Measurements from ENCODE around the gene ASTN1. TPM values are rescaled to one million over a fixed set of nuclear protein-coding genes. Genes with fewer than 3 reads are reported as not detected.

Gene ASTN1
- total RNA-seq, 2 donors from 2014 or later = 1.3 TPM

DNA sequence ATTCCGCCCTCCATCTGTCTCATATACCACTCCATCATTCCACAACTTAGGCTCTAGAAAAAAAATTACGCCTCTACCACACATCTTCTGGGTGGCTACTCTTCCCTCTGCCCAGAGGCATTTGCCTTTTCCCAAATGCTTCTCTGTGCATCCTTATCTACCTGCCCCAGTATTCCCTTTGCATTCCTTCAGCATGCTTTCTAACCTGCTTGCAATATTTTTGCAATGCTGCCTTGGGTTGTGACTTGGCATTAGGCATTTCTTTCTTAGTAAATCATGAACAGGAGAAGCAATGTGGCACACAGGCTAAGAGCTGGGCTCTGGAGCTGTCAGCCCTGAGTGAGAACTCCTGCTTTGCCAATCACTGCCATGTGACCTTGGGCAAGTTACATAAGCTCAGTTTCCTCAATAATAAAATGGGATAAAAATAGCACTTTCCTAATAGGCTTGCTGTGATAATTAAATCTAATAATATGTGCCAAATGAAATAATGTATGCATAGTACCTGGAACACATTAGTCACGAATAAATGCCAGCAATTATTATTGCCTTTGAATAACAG is 276.0 kb downstream of the ASTN1 start:
- H3K4me1 ChIP-seq = no peaks in the 10 kb centered on the region
- no peaks in the 10 kb centered on the region for H3K36me3 ChIP-seq
- no peak overlapping the region for H3K27ac ChIP-seq
- no peak for DNase-seq (ENCODE audit: low spot score)
- no peak overlapping the region for H3K4me3 ChIP-seq
- TF ChIP-seq CTCF (IDR thresholded peaks at IDR 0.05) = no peak
- no peaks in the 10 kb centered on the region for H3K27me3 ChIP-seq
- H3K9me3 ChIP-seq = no peaks in the 10 kb centered on the region

DNA sequence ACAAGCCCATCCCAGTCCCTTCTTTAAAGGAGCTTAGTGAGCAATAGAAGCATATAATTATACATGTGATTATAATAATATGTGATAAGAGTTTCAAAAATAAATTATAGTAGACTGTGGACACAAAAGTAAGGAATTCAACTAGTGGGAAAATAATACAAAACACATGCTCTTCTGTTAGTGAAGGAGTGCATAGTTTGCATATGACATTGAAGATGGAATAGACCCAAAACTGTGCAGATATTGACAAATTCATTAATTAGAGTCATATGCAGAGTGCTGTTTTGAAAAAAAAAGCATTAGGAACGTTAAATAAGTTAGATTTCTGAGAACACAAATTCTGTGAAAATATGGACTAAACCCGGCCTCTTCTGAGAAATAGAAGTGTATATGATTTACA is 278.8 kb downstream of the ASTN1 start:
- no peak for TF ChIP-seq CTCF (IDR thresholded peaks at IDR 0.05)

DNA sequence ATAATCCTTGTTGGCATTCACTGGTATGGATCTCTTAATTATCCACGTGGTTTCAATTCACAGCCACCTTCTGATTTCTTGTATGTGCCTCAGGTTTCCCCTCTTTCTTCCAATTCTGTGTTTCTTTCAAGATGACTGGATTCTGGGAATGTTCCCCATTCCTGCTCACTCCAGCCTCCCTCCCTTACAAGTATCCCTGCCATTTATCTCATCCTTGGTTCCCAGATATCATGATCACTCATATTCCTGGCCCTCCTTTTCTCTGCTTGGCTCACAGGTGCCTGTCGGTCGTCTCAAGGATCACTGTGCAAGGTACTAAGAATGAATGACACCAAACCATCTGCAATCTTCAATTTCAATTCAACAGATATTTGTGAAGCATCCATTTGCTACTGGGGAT is 279.2 kb downstream of the ASTN1 start:
- H3K9me3 ChIP-seq = no peaks in the 10 kb centered on the region
- no peak overlapping the region for H3K4me3 ChIP-seq
- DNase-seq (ENCODE audit: low spot score) = no peak
- TF ChIP-seq CTCF (IDR thresholded peaks at IDR 0.05) = no peak
- no peaks in the 10 kb centered on the region for H3K27me3 ChIP-seq
- H3K4me1 ChIP-seq = no peaks in the 10 kb centered on the region
- no peaks in the 10 kb centered on the region for H3K36me3 ChIP-seq
- no peak overlapping the region for H3K27ac ChIP-seq

More for the DNA sequence above, 278.8 kb downstream of the ASTN1 start:
- no peaks in the 10 kb centered on the region for H3K36me3 ChIP-seq
- H3K4me1 ChIP-seq = no peaks in the 10 kb centered on the region
- no peaks in the 10 kb centered on the region for H3K9me3 ChIP-seq
- H3K27ac ChIP-seq = no peak overlapping the region
- DNase-seq (ENCODE audit: low spot score) = no peak
- H3K4me3 ChIP-seq = no peak overlapping the region
- no peaks in the 10 kb centered on the region for H3K27me3 ChIP-seq

DNA sequence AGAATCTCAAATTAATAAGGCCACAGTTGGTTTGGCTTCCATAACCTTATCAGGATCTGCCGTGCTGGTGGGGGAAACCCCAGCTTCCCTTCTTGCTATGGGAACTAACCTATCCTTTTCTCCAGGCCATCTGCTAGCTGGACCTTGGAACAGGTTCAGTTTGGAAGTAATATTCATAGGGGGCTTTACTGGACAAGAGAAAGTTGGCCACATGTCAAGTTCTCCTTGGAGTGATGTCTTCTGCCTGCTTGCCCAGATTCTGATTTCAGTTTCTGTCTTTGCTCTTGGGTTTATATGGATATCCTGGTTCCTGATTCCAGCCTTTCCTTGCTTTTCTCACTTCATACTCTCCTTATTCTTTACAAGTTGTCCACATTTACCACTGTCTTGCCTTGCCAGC is 279.6 kb downstream of the ASTN1 start:
- Histone ChIP-seq H3K27ac (no peak overlapping the region), H3K4me1 (no peaks in the 10 kb centered on the region), H3K27me3 (no peaks in the 10 kb centered on the region), H3K36me3 (no peaks in the 10 kb centered on the region), H3K9me3 (no peaks in the 10 kb centered on the region), H3K4me3 (no peak overlapping the region)
- no peak for DNase-seq (ENCODE audit: low spot score)
- no peak for TF ChIP-seq CTCF (IDR thresholded peaks at IDR 0.05)

GRCh38 chr1:176884286-176884685 is 280.2 kb downstream of the ASTN1 start:
- no peak for DNase-seq (ENCODE audit: low spot score)
- Histone ChIP-seq H3K27me3 (no peaks in the 10 kb centered on the region), H3K9me3 (no peaks in the 10 kb centered on the region), H3K36me3 (no peaks in the 10 kb centered on the region), H3K4me1 (no peaks in the 10 kb centered on the region), H3K27ac (no peak overlapping the region), H3K4me3 (no peak overlapping the region)
- no peak for TF ChIP-seq CTCF (IDR thresholded peaks at IDR 0.05)

DNA sequence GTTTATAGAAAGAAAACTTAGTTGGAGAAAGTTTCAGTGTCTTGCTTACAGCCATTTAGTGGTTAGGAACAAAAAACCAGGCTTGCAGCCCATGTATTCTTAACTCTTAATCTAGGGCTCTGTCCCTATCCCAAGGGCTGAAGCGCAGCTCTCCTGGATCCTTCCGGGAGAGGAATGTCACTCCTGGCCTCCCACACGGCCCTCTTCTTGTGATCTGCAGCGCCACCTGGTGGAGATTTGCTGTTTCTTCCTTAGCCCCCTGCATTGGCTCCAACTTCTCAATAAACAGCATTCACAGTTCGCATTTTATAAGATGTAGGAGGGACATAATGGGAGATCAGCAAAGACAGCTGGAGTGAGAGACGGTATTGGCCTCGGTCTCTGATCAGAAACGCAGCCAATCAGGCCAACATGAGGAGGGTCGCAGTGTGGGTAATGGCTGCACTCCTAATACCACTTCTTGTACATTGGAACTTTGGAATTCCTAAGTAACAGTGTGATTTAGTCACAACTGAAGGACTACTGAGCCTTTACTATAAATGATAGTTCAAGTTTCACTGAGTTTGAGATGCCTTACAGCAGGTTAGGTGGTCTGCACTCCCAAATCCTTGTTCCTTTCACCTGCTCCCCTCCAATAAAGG is 283.4 kb downstream of the ASTN1 start:
- TF ChIP-seq CTCF (IDR thresholded peaks at IDR 0.05) = peak; percentile 74 to 86
- DNase-seq (ENCODE audit: low spot score) = peak; percentile 72
- no peaks in the 10 kb centered on the region for H3K27me3 ChIP-seq
- H3K36me3 ChIP-seq = no peaks in the 10 kb centered on the region
- H3K4me1 ChIP-seq = no peaks in the 10 kb centered on the region
- no peak overlapping the region for H3K27ac ChIP-seq
- H3K4me3 ChIP-seq = no peak overlapping the region
- no peaks in the 10 kb centered on the region for H3K9me3 ChIP-seq

Measured in right atrium auricular region (tissue), 2 donors.